ENCODE measurements around the gene BPHL.

DNA sequence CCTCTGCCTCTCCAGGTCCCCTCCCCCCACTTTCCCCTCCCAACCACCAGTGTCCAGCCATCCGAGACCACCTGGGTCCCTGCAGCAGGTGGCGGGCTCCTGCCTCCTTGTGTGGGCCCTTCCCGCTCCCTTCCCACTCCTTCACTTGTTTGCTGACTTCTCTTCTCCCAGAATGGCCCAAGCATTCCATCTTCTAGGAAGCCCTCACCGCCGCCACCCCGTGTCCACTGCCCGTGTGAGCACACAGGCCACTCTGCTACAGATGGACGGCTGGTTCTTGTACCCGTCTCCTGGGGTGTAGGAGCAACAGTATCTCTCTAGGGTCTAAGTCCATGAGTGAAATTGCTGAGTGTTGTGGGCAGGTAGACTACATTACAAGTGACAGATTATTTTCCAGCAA, 15.0 kb downstream of the BPHL start:
- TF ChIP-seq, protein P1, sequence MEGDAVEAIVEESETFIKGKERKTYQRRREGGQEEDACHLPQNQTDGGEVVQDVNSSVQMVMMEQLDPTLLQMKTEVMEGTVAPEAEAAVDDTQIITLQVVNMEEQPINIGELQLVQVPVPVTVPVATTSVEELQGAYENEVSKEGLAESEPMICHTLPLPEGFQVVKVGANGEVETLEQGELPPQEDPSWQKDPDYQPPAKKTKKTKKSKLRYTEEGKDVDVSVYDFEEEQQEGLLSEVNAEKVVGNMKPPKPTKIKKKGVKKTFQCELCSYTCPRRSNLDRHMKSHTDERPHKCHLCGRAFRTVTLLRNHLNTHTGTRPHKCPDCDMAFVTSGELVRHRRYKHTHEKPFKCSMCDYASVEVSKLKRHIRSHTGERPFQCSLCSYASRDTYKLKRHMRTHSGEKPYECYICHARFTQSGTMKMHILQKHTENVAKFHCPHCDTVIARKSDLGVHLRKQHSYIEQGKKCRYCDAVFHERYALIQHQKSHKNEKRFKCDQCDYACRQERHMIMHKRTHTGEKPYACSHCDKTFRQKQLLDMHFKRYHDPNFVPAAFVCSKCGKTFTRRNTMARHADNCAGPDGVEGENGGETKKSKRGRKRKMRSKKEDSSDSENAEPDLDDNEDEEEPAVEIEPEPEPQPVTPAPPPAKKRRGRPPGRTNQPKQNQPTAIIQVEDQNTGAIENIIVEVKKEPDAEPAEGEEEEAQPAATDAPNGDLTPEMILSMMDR (IDR thresholded peaks at IDR 0.05), result no peak
- TF ChIP-seq POLR2A (IDR thresholded peaks at IDR 0.05), result no peak

Measured in tibial nerve (tissue), 3 donors.